Measurements from ENCODE around the gene DYNC1I2. TPM values are rescaled to one million over a fixed set of nuclear protein-coding genes. Genes with fewer than 3 reads are reported as not detected.
"Not testable (repeated sequence)": the region's sequence is repeated elsewhere in the genome, so short reads cannot be mapped to it uniquely, and the experiment has no call there.

Gene DYNC1I2
- polyA plus RNA-seq, 3 donors: 30.8 to 39.1 (median 32.2) TPM

- TF ChIP-seq CTCF (IDR thresholded peaks at IDR 0.05): no peak
- H3K27me3 Mint-ChIP-seq (ENCODE audit: low read depth in 3 of 3): no peaks in the 10 kb centered on the region
- no peaks in the 10 kb centered on the region for H3K79me2 ChIP-seq (ENCODE audit: insufficient read depth, low read length)
- H3K27ac ChIP-seq (ENCODE audit: low read depth in 1 of 2, low read length in 2 of 2): no peak overlapping the region
- no peak overlapping the region for H3K4me3 Mint-ChIP-seq
- peaks cover 80 to 84% of the 10 kb centered on the region in 2 donors for H3K36me3 Mint-ChIP-seq
- DNase-seq: no peak
- no peak overlapping the region for H3K4me3 ChIP-seq (replicated peaks in 1 of 3; ENCODE audit: low read depth in 2 of 3, low read length in 3 of 3)
- intact Hi-C loops (cut with micrococcal nuclease): no loop called here
- H3K9me3 ChIP-seq (replicated peaks in 1 of 2; ENCODE audit: control insufficient read depth in 1 of 2, insufficient read depth in 1 of 2, low read length in 2 of 2): no peaks in the 10 kb centered on the region
- H3K4me1 ChIP-seq (ENCODE audit: control insufficient read depth in 1 of 2, insufficient read depth in 2 of 2, low read length in 2 of 2): no peaks in the 10 kb centered on the region
- no peaks in the 10 kb centered on the region for H3K9me3 Mint-ChIP-seq
- no peak overlapping the region for H2AFZ ChIP-seq (ENCODE audit: insufficient read depth, low read depth, low read length, poor library complexity, severe bottlenecking)
- H3K36me3 ChIP-seq (replicated peaks in 1 of 2; ENCODE audit: control insufficient read depth in 1 of 2, insufficient read depth in 2 of 2, low read length in 2 of 2): peaks cover 86 to 96% of the 10 kb centered on the region in 2 donors
- WGBS (ENCODE audit: insufficient coverage): no CpG with 5 or more reads among the region's 3 CpGs
- H3K27me3 ChIP-seq (ENCODE audit: control insufficient read depth in 2 of 2, insufficient read depth in 2 of 2, low read length in 2 of 2): no peaks in the 10 kb centered on the region
- H3K4me1 Mint-ChIP-seq: no peaks in the 10 kb centered on the region
- no peak overlapping the region for H3K27ac Mint-ChIP-seq
- H3K9ac ChIP-seq (ENCODE audit: insufficient read depth, low read length, poor library complexity, severe bottlenecking): no peak overlapping the region
- H4K20me1 ChIP-seq (ENCODE audit: insufficient read depth, low read length): no peaks in the 10 kb centered on the region
- no peak overlapping the region for H3K4me2 ChIP-seq (replicated peaks; ENCODE audit: extremely low read depth, low read length, poor library complexity, severe bottlenecking)
These were observed 60.1 kb downstream of the DYNC1I2 start for GRCh38 chr2:171747371-171747770.

- H3K27me3 Mint-ChIP-seq (ENCODE audit: low read depth in 3 of 3): no peaks in the 10 kb centered on the region
- no peak overlapping the region for H3K27ac Mint-ChIP-seq
- Histone ChIP-seq H3K36me3 (replicated peaks in 1 of 2; ENCODE audit: control insufficient read depth in 1 of 2, insufficient read depth in 2 of 2, low read length in 2 of 2) (peaks cover 31 to 54% of the 10 kb centered on the region in 2 donors), H3K4me1 (ENCODE audit: control insufficient read depth in 1 of 2, insufficient read depth in 2 of 2, low read length in 2 of 2) (no peaks in the 10 kb centered on the region), H3K9me3 (replicated peaks in 1 of 2; ENCODE audit: control insufficient read depth in 1 of 2, insufficient read depth in 1 of 2, low read length in 2 of 2) (no peaks in the 10 kb centered on the region), H2AFZ (ENCODE audit: insufficient read depth, low read depth, low read length, poor library complexity, severe bottlenecking) (no peak overlapping the region), H3K79me2 (ENCODE audit: insufficient read depth, low read length) (no peaks in the 10 kb centered on the region), H3K27me3 (ENCODE audit: control insufficient read depth in 2 of 2, insufficient read depth in 2 of 2, low read length in 2 of 2) (no peaks in the 10 kb centered on the region), H3K27ac (ENCODE audit: low read depth in 1 of 2, low read length in 2 of 2) (no peak overlapping the region), H3K4me3 (replicated peaks in 1 of 3; ENCODE audit: low read depth in 2 of 3, low read length in 3 of 3) (no peak overlapping the region), H4K20me1 (ENCODE audit: insufficient read depth, low read length) (no peaks in the 10 kb centered on the region), H3K4me2 (replicated peaks; ENCODE audit: extremely low read depth, low read length, poor library complexity, severe bottlenecking) (no peak overlapping the region), H3K9ac (ENCODE audit: insufficient read depth, low read length, poor library complexity, severe bottlenecking) (no peak overlapping the region)
- H3K4me3 Mint-ChIP-seq: no peak overlapping the region
- peaks cover 71 to 81% of the 10 kb centered on the region in 2 donors for H3K36me3 Mint-ChIP-seq
- DNase-seq: no peak
- WGBS (ENCODE audit: insufficient coverage): no CpG with 5 or more reads among the region's 1 CpG
- intact Hi-C loops (cut with micrococcal nuclease): no loop called here
- peaks cover 4 to 11% (median 6%) of the 10 kb centered on the region in 7 donors for H3K9me3 Mint-ChIP-seq
- no peaks in the 10 kb centered on the region for H3K4me1 Mint-ChIP-seq
- TF ChIP-seq CTCF (IDR thresholded peaks at IDR 0.05): no peak
These were observed 67.1 kb downstream of the DYNC1I2 start for GRCh38 chr2:171754254-171754939.

DNA sequence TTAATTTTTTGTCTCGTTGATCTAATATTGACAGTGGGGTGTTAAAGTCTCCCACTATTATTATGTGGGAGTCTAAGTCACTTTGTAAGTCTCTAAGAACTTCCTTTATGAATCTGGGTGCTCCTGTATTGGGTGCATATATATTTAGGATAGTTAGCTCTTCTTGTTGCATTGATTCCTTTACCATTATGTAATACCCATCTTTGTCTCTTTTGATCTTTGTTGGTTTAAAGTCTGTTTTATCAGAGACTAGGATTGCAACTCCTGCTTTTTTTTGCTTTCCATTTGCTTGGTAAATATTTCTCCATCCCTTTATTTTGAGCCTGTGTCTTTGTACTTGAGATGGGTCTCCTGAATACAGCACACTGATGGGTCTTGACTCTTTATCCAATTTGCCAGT, 71.5 kb downstream of the DYNC1I2 start:
- H3K36me3 ChIP-seq (replicated peaks in 1 of 2; ENCODE audit: control insufficient read depth in 1 of 2, insufficient read depth in 2 of 2, low read length in 2 of 2): peaks cover 11 to 37% of the 10 kb centered on the region in 2 donors
- Mint-ChIP-seq H3K36me3 (peaks cover 67 to 72% of the 10 kb centered on the region in 2 donors), H3K9me3 (peaks cover 4 to 11% (median 6%) of the 10 kb centered on the region in 7 donors)
- H3K27ac ChIP-seq (ENCODE audit: low read depth in 1 of 2, low read length in 2 of 2); H3K79me2 ChIP-seq (ENCODE audit: insufficient read depth, low read length); H2AFZ ChIP-seq (ENCODE audit: insufficient read depth, low read depth, low read length, poor library complexity, severe bottlenecking); H3K27ac Mint-ChIP-seq; H3K4me1 Mint-ChIP-seq; intact Hi-C loops (cut with micrococcal nuclease); H3K27me3 ChIP-seq (ENCODE audit: control insufficient read depth in 2 of 2, insufficient read depth in 2 of 2, low read length in 2 of 2); H3K27me3 Mint-ChIP-seq (ENCODE audit: low read depth in 3 of 3); H3K4me2 ChIP-seq (replicated peaks; ENCODE audit: extremely low read depth, low read length, poor library complexity, severe bottlenecking); H3K4me1 ChIP-seq (ENCODE audit: control insufficient read depth in 1 of 2, insufficient read depth in 2 of 2, low read length in 2 of 2); H4K20me1 ChIP-seq (ENCODE audit: insufficient read depth, low read length); H3K9ac ChIP-seq (ENCODE audit: insufficient read depth, low read length, poor library complexity, severe bottlenecking); DNase-seq; H3K9me3 ChIP-seq (replicated peaks in 1 of 2; ENCODE audit: control insufficient read depth in 1 of 2, insufficient read depth in 1 of 2, low read length in 2 of 2); H3K4me3 Mint-ChIP-seq; H3K4me3 ChIP-seq (replicated peaks in 1 of 3; ENCODE audit: low read depth in 2 of 3, low read length in 3 of 3): not testable (repeated sequence)
- WGBS (ENCODE audit: insufficient coverage): no CpG with 5 or more reads among the region's 1 CpG

All from CD14-positive monocyte (primary cell).